ENCODE measurements around the gene DNAL1.

The DNAL1 gene

GRCh38 chr14:73727166-73727565 lies 82.4 kb downstream of the DNAL1 start:
- no peaks in the 10 kb centered on the region for H3K4me1 ChIP-seq (ENCODE audit: insufficient read depth, low read length, poor library complexity, severe bottlenecking)
- peaks cover 33% of the 10 kb centered on the region for H4K20me1 ChIP-seq (ENCODE audit: insufficient read depth, low read length, poor library complexity, severe bottlenecking)
- no peaks in the 10 kb centered on the region for H3K9me3 ChIP-seq (ENCODE audit: insufficient read depth, low read depth, low read length)
- H2AFZ ChIP-seq (ENCODE audit: low read length): no peak overlapping the region
- H3K79me2 ChIP-seq (ENCODE audit: insufficient read depth, low read length): peaks cover 26% of the 10 kb centered on the region; the same call in 1 of the 2 replicates
- no peaks in the 10 kb centered on the region for H3F3A ChIP-seq (ENCODE audit: low read depth)
- H3K4me2 ChIP-seq (ENCODE audit: low read depth, low read length, poor library complexity, severe bottlenecking): no peak overlapping the region
- H3K36me3 ChIP-seq (ENCODE audit: insufficient read depth, low read length): peaks cover 100% of the 10 kb centered on the region; the same call in 1 of the 2 replicates
- no peaks in the 10 kb centered on the region for H3K9me2 ChIP-seq (replicated peaks; ENCODE audit: low read depth, low read length)
- no peak for TF ChIP-seq CTCF (conservative IDR thresholded peaks at IDR 0.05; ENCODE audit: low read length)
- TF ChIP-seq EZH2phosphoT487 (IDR thresholded peaks at IDR 0.05; ENCODE audit: borderline replicate concordance): no peak
- H3K27me3 ChIP-seq (ENCODE audit: insufficient read depth, low read length, poor library complexity, severe bottlenecking): no peaks in the 10 kb centered on the region
- no peak overlapping the region for H3K4me3 ChIP-seq (ENCODE audit: low read length, poor library complexity, severe bottlenecking)
- H3K9ac ChIP-seq (ENCODE audit: low read depth, low read length, poor library complexity, severe bottlenecking): no peak overlapping the region

GRCh38 chr14:73728717-73729330 lies 84.0 kb downstream of the DNAL1 start:
- H4K20me1 ChIP-seq (ENCODE audit: insufficient read depth, low read length, poor library complexity, severe bottlenecking): peaks cover 36% of the 10 kb centered on the region
- no peaks in the 10 kb centered on the region for H3F3A ChIP-seq (ENCODE audit: low read depth)
- H2AFZ ChIP-seq (ENCODE audit: low read length): no peak overlapping the region
- H3K4me3 ChIP-seq (ENCODE audit: low read length, poor library complexity, severe bottlenecking): no peak overlapping the region
- H3K4me1 ChIP-seq (ENCODE audit: insufficient read depth, low read length, poor library complexity, severe bottlenecking): no peaks in the 10 kb centered on the region
- H3K9ac ChIP-seq (ENCODE audit: low read depth, low read length, poor library complexity, severe bottlenecking): no peak overlapping the region
- no peaks in the 10 kb centered on the region for H3K27me3 ChIP-seq (ENCODE audit: insufficient read depth, low read length, poor library complexity, severe bottlenecking)
- peaks cover 28% of the 10 kb centered on the region; the same call in 1 of the 2 replicates for H3K79me2 ChIP-seq (ENCODE audit: insufficient read depth, low read length)
- H3K9me3 ChIP-seq (ENCODE audit: insufficient read depth, low read depth, low read length): no peaks in the 10 kb centered on the region
- H3K4me2 ChIP-seq (ENCODE audit: low read depth, low read length, poor library complexity, severe bottlenecking): no peak overlapping the region
- TF ChIP-seq EZH2phosphoT487 (IDR thresholded peaks at IDR 0.05; ENCODE audit: borderline replicate concordance) (no peak), CTCF (conservative IDR thresholded peaks at IDR 0.05; ENCODE audit: low read length) (peak; percentile 95)
- H3K9me2 ChIP-seq (replicated peaks; ENCODE audit: low read depth, low read length): no peaks in the 10 kb centered on the region
- H3K36me3 ChIP-seq (ENCODE audit: insufficient read depth, low read length): peaks cover 95% of the 10 kb centered on the region; the same call in 1 of the 2 replicates

DNA sequence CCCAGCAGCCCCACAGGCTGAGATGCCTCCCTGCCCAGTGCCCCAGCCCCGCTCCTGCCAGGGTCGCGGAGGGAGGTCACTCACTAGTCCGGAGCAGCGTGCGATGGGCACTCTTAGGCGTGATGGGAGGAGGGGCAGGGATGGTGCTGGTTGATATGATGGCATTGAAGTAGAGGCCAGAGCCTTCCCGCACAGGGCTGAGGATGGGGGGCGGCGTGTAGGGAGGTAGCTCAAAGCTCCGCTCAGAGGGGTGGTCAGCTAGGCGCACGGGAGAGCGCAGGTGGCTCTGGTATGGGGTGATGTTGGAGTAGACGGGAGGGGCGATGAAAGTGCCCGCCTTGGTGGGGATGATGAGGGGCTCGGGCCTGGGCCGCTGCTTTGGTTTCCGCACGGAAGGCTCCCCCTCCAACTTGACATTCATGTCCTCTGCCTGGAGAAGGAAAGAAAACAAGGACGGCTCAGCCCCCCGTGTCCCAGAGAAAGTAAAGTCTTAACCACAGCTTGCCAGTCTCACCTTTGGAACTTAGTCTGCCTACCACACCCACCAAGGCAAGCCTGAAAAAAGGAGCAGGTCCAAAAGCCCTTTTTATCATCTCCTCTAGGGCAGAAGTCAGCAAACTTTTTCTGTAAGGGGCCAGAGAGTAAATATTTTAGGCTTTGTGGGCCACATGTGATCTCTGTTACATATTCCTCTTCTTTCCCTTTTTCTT lies 84.9 kb downstream of the DNAL1 start:
- Histone ChIP-seq H3K36me3 (ENCODE audit: insufficient read depth, low read length) (peaks cover 94% of the 10 kb centered on the region), H3K9ac (ENCODE audit: low read depth, low read length, poor library complexity, severe bottlenecking) (no peak overlapping the region)
- TF ChIP-seq CTCF (conservative IDR thresholded peaks at IDR 0.05; ENCODE audit: low read length): no peak

More for the DNA sequence above, 84.9 kb downstream of the DNAL1 start:
- Histone ChIP-seq H3K9me3 (ENCODE audit: insufficient read depth, low read depth, low read length) (no peaks in the 10 kb centered on the region), H3F3A (ENCODE audit: low read depth) (no peaks in the 10 kb centered on the region), H2AFZ (ENCODE audit: low read length) (no peak overlapping the region), H3K79me2 (ENCODE audit: insufficient read depth, low read length) (peaks cover 35% of the 10 kb centered on the region), H3K27me3 (ENCODE audit: insufficient read depth, low read length, poor library complexity, severe bottlenecking) (no peaks in the 10 kb centered on the region), H3K4me2 (ENCODE audit: low read depth, low read length, poor library complexity, severe bottlenecking) (no peak overlapping the region), H3K4me3 (ENCODE audit: low read length, poor library complexity, severe bottlenecking) (no peak overlapping the region), H3K4me1 (ENCODE audit: insufficient read depth, low read length, poor library complexity, severe bottlenecking) (no peaks in the 10 kb centered on the region), H4K20me1 (ENCODE audit: insufficient read depth, low read length, poor library complexity, severe bottlenecking) (peaks cover 38% of the 10 kb centered on the region), H3K9me2 (replicated peaks; ENCODE audit: low read depth, low read length) (no peaks in the 10 kb centered on the region)
